ENCODE data around the gene PNPLA8.

The PNPLA8 gene

GRCh38 chr7:108463613-108464012 is 62.3 kb downstream of the PNPLA8 start:
- TF ChIP-seq, protein P1, sequence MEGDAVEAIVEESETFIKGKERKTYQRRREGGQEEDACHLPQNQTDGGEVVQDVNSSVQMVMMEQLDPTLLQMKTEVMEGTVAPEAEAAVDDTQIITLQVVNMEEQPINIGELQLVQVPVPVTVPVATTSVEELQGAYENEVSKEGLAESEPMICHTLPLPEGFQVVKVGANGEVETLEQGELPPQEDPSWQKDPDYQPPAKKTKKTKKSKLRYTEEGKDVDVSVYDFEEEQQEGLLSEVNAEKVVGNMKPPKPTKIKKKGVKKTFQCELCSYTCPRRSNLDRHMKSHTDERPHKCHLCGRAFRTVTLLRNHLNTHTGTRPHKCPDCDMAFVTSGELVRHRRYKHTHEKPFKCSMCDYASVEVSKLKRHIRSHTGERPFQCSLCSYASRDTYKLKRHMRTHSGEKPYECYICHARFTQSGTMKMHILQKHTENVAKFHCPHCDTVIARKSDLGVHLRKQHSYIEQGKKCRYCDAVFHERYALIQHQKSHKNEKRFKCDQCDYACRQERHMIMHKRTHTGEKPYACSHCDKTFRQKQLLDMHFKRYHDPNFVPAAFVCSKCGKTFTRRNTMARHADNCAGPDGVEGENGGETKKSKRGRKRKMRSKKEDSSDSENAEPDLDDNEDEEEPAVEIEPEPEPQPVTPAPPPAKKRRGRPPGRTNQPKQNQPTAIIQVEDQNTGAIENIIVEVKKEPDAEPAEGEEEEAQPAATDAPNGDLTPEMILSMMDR (conservative IDR thresholded peaks at IDR 0.05): no peak

GRCh38 chr7:108461840-108462239 is 64.1 kb downstream of the PNPLA8 start:
- TF ChIP-seq, protein P1 (conservative IDR thresholded peaks at IDR 0.05): no peak
- no peak overlapping the region for H3K27ac ChIP-seq

More at GRCh38 chr7:108463613-108464012, 62.3 kb downstream of the PNPLA8 start:
- H3K27ac ChIP-seq: no peak overlapping the region

DNA sequence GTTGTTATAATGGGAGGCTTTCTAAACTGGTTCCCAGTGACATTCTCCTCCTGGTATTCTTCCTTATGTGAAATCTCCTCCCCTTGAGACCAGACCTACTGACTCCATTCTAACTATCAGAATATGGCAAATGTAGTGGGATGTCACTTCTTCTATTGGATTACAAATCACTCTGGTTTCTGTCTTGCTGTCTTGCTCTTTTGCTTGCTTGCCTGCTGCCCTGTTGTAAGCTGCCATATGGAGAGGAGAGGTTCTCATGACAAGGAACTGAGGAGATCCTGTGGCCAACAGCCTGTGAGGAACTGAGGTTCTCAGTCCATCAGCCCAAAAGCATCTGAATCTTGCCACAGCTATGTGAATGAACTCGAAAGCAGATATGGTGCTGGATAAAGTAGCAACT is 65.0 kb downstream of the PNPLA8 start:
- no peak overlapping the region for H3K27ac ChIP-seq
- TF ChIP-seq, protein P1 (conservative IDR thresholded peaks at IDR 0.05): no peak

DNA sequence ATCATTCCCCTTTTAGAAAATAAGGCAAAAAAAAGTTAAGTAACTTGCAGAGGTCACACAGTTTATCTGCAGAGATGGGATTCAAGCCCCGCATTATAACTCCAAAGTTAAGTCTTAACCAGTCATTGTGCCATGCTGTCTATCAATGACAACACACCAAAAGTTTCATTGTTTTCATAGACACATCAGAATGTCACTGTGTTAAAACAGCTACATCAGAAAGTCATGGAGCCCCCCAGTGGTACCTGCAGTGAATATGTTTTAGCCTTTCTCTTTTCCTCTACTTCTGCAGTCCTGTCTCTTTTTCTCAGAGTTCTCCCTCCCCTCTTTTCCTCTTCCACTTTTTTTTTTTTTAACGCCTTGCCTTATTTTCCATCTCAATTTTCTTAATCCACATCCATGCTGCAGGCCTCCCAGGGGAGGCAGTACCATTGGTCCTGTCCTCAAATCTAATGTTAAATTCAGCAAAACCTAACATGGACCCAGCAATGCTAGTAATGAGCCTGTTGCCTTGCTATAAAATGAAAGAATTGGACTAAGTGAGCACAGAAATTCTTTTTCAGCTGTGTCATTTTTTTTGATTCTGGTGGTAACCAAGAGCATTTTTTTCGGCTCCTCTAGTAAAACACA is 65.9 kb downstream of the PNPLA8 start:
- H3K27ac ChIP-seq: no peak overlapping the region
- TF ChIP-seq, protein P1 (conservative IDR thresholded peaks at IDR 0.05): peak; percentile 88

- TF ChIP-seq, protein P1 (conservative IDR thresholded peaks at IDR 0.05): no peak
- H3K27ac ChIP-seq: no peak overlapping the region
Measured at GRCh38 chr7:108457871-108458270, 68.1 kb downstream of the PNPLA8 start.

DNA sequence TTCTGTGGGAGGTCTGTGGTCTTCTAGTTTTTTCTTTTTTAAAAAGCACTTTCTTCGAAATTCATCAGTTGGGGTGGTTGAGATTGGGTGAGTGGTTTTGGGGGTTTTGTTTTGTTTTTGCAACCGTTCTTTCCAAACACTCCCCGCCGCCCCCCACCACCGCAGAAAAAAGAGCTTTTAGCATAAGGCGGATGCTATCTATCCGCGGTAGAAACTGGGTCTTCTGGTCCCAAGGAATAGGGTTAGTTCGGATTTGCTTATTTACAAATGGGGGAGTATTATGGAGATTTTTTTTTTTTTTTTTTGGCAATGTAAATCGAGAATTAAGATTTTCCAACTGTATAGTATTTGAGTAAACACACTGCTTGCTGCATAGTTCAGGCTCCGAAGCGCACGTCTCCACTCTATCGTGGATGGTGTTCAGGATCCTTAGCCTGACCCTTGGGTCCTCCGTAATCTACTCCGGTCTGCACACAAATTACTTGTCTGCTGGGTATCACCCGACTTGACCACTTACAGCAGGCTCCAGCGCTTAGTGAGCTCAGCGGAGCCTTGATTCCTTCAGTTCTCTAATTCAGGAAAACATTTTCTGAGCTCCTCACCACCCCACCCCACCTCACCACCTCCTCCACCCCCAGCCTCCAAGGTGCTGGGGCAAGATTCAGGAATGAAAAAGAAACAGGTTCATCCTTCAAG is 68.9 kb downstream of the PNPLA8 start:
- H3K27ac ChIP-seq: peak overlapping the region; percentile 76
- TF ChIP-seq, protein P1 (conservative IDR thresholded peaks at IDR 0.05): no peak

- TF ChIP-seq, protein P1 (conservative IDR thresholded peaks at IDR 0.05): no peak
- H3K27ac ChIP-seq: peak within 1 kb of the TSS; percentile 76
Measured at GRCh38 chr7:108455998-108456677, 69.8 kb downstream of the PNPLA8 start, which contains the start of gene NRCAM. TSS of gene NRCAM (minus strand) at chr7:108456436. CDS start at chr7:108240064, 216,372 bp downstream.

Data from VCaP (cell line).